HTR-8/SVneo (cell line): ENCODE data around the gene RIOK1.
"Not testable (repeated sequence)": the region's sequence is repeated elsewhere in the genome, so short reads cannot be mapped to it uniquely, and the experiment has no call there.

ENCODE experiments used
- DNase-seq: peaks from one replicate; pipeline ENCODE4 v3.0.0; 2011; ENCODE audit warnings: low spot score, mixed read lengths; ENCODE audit not compliant: insufficient read length
- FAIRE-seq: peaks from 2 replicates; lab custom pipeline; 2011; peaks lifted over from hg19 to GRCh38; lab: Jason Lieb, UNC

RIOK1 gene

GRCh38 chr6:7434672-7435071 lies 45.1 kb downstream of the RIOK1 start:
- FAIRE-seq: peak; percentile 26

GRCh38 chr6:7438011-7438410 lies 48.4 kb downstream of the RIOK1 start:
- FAIRE-seq (no peak), DNase-seq (no peak)

More at GRCh38 chr6:7434672-7435071, 45.1 kb downstream of the RIOK1 start:
- DNase-seq: no peak

- DNase-seq (no peak), FAIRE-seq (no peak)
Measured at GRCh38 chr6:7439228-7439627, 49.6 kb downstream of the RIOK1 start.

- DNase-seq (no peak), FAIRE-seq (no peak)
Measured at GRCh38 chr6:7440476-7440875, 50.9 kb downstream of the RIOK1 start.

- DNase-seq: no peak
- no peak for FAIRE-seq
Measured at GRCh38 chr6:7441048-7441775, 51.6 kb downstream of the RIOK1 start.

- DNase-seq (no peak), FAIRE-seq (no peak)
Measured at GRCh38 chr6:7442467-7442866, 52.9 kb downstream of the RIOK1 start.

- FAIRE-seq: no peak
- no peak for DNase-seq
Measured at GRCh38 chr6:7445101-7445500, 55.5 kb downstream of the RIOK1 start.

GRCh38 chr6:7445885-7446461 lies 56.4 kb downstream of the RIOK1 start:
- FAIRE-seq: no peak
- DNase-seq: no peak

- DNase-seq (no peak), FAIRE-seq (no peak)
Measured at GRCh38 chr6:7446619-7447325, 57.2 kb downstream of the RIOK1 start.

- FAIRE-seq (no peak), DNase-seq (no peak)
Measured at GRCh38 chr6:7448232-7448631, 58.6 kb downstream of the RIOK1 start.

- FAIRE-seq (no peak), DNase-seq (no peak)
Measured at GRCh38 chr6:7449018-7449417, 59.4 kb downstream of the RIOK1 start.

GRCh38 chr6:7451326-7451725 lies 61.7 kb downstream of the RIOK1 start:
- no peak for DNase-seq
- FAIRE-seq: no peak

GRCh38 chr6:7452898-7453297 lies 63.3 kb downstream of the RIOK1 start:
- DNase-seq: no peak
- FAIRE-seq: no peak

- no peak for DNase-seq
- FAIRE-seq: no peak
Measured at GRCh38 chr6:7454696-7455358, 65.2 kb downstream of the RIOK1 start.

- not testable (repeated sequence) for DNase-seq, FAIRE-seq
Measured at GRCh38 chr6:7456302-7456701, 66.7 kb downstream of the RIOK1 start.

- DNase-seq (no peak), FAIRE-seq (no peak)
Measured at GRCh38 chr6:7461416-7461815, 71.8 kb downstream of the RIOK1 start.

- DNase-seq: no peak
Measured at GRCh38 chr6:7463785-7464184, 74.2 kb downstream of the RIOK1 start.

GRCh38 chr6:7467007-7467897 lies 77.6 kb downstream of the RIOK1 start:
- DNase-seq (no peak), FAIRE-seq (no peak)

More at GRCh38 chr6:7463785-7464184, 74.2 kb downstream of the RIOK1 start:
- no peak for FAIRE-seq
